Suprapubic skin (tissue), 4 donors: ENCODE results near the gene MPP4. TPM values are rescaled to one million over a fixed set of nuclear protein-coding genes. Genes with fewer than 3 reads are reported as not detected.
A peak's percentile ranks its signal among the peaks of the same experiment; 100 is the strongest.

Experiments
- DNase-seq, 2 donors: peaks; one replicate each; pipeline ENCODE4 v3.0.0-alpha.2; 2019; ENCODE audit warnings: low spot score in 2 of 2
- H3K27ac ChIP-seq: fragments of 200-600 bp; sonication (generic); one replicate; pipeline ENCODE4 v1.5.1; 2019
- H3K27me3 ChIP-seq: fragments of 200-600 bp; sonication (generic); one replicate; pipeline ENCODE4 v1.5.1; 2019
- H3K36me3 ChIP-seq: fragments of 200-600 bp; sonication (generic); one replicate; pipeline ENCODE4 v1.5.1; 2019
- H3K4me1 ChIP-seq: fragments of 200-600 bp; sonication (generic); one replicate; pipeline ENCODE4 v1.5.1; 2019
- H3K4me3 ChIP-seq: fragments of 200-600 bp; sonication (generic); one replicate; pipeline ENCODE4 v1.5.1; 2019; ENCODE audit warnings: mild to moderate bottlenecking
- H3K9me3 ChIP-seq: fragments of 200-600 bp; sonication (generic); one replicate; pipeline ENCODE4 v1.5.1; 2019
- CTCF ChIP-seq, 2 donors: fragments of 200-600 bp in 1 of 2; fragments of 450-650 bp in 1 of 2; sonication (generic) in 1 of 2; IDR thresholded peaks; one replicate each; pipeline ENCODE4 v1.5.1; 2016 to 2019; ENCODE audit warnings: antibody characterized with exemption in 2 of 2, mild to moderate bottlenecking in 1 of 2, moderate library complexity in 1 of 2
- EP300 ChIP-seq: sonication (generic); formaldehyde crosslinking; IDR thresholded peaks from one replicate; pipeline ENCODE4 v1.6.1; 2017; ENCODE audit warnings: antibody characterized with exemption
- POLR2A ChIP-seq, 2 donors: fragments of 450-650 bp; IDR thresholded peaks; one replicate each; pipeline ENCODE4 v1.6.1; 2017; ENCODE audit warnings: antibody characterized with exemption in 2 of 2, mild to moderate bottlenecking in 2 of 2, moderate library complexity in 2 of 2
- POLR2AphosphoS5 ChIP-seq, 3 donors: sonication (generic); formaldehyde crosslinking; IDR thresholded peaks; one replicate each; pipeline ENCODE4 v1.6.1; 2017; ENCODE audit warnings: antibody characterized with exemption in 3 of 3
- WGBS: methylation state at CpG from one replicate; pipeline ENCODE4 v1.1.5; 2018; 5-methylcytosine and 5-hydroxymethylcytosine counted together
- total RNA-seq, 4 donors: library from RNA; depleted of rRNA; stranded (reverse); fragments of >200 nt; gene quantifications; one replicate each; pipeline ENCODE4 v1.1.0, GENCODE V29; 2016

MPP4 gene
- total RNA-seq, 4 donors from 2014 or later = not detected

DNA sequence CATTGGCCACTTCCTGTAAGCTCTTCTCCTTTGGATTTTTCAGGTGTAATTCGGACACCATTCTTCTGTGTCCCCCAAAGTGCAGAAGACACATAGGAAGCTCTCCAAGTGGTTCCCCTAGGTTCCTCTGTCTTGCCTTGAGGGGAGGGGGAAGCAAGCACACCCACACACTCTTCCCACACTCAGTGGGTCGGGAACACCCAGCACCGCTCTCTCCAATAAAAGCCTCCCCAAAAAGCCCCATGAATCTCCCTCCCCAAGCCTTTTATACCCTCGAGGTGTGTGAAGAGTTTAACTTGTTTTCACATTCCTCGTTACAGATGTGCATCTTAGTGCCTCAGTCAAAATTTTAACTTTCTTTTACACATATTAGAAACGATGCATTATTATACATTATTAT lies 45.2 kb downstream of the MPP4 start:
- Histone ChIP-seq H3K27ac (peak overlapping the region; percentile 65), H3K4me1 (peaks cover 6% of the 10 kb centered on the region), H3K9me3 (no peaks in the 10 kb centered on the region), H3K4me3 (no peak overlapping the region), H3K36me3 (no peaks in the 10 kb centered on the region), H3K27me3 (no peaks in the 10 kb centered on the region)
- no peak for TF ChIP-seq CTCF (IDR thresholded peaks at IDR 0.05)
- TF ChIP-seq POLR2AphosphoS5 (IDR thresholded peaks at IDR 0.05) = no peak
- TF ChIP-seq EP300 = no peak
- TF ChIP-seq POLR2A (IDR thresholded peaks at IDR 0.05) = no peak
- DNase-seq = no peak
- WGBS = 74% methylated on average over 6 of the region's 6 CpGs

GRCh38 chr2:201649442-201649841 lies 49.0 kb downstream of the MPP4 start:
- Histone ChIP-seq H3K27me3 (no peaks in the 10 kb centered on the region), H3K27ac (no peak overlapping the region), H3K36me3 (no peaks in the 10 kb centered on the region), H3K4me3 (no peak overlapping the region), H3K4me1 (peaks cover 10% of the 10 kb centered on the region), H3K9me3 (no peaks in the 10 kb centered on the region)
- TF ChIP-seq CTCF (IDR thresholded peaks at IDR 0.05) (no peak), POLR2AphosphoS5 (IDR thresholded peaks at IDR 0.05) (no peak), EP300 (no peak), POLR2A (IDR thresholded peaks at IDR 0.05) (no peak)
- WGBS = 93% methylated on average over 2 of the region's 2 CpGs
- DNase-seq = no peak

GRCh38 chr2:201647431-201647830 lies 51.0 kb downstream of the MPP4 start:
- H3K9me3 ChIP-seq = no peaks in the 10 kb centered on the region
- no peaks in the 10 kb centered on the region for H3K27me3 ChIP-seq
- no peak overlapping the region for H3K4me3 ChIP-seq
- no peak for TF ChIP-seq POLR2AphosphoS5 (IDR thresholded peaks at IDR 0.05)
- no peak for DNase-seq
- no peaks in the 10 kb centered on the region for H3K36me3 ChIP-seq
- WGBS = 88% methylated on average over 5 of the region's 5 CpGs
- H3K27ac ChIP-seq = no peak overlapping the region
- H3K4me1 ChIP-seq = peaks cover 16% of the 10 kb centered on the region

GRCh38 chr2:201644001-201644400 lies 54.4 kb downstream of the MPP4 start:
- peak in 1 of 2 donors; percentile 68 for TF ChIP-seq POLR2A (IDR thresholded peaks at IDR 0.05)
- TF ChIP-seq POLR2AphosphoS5 (IDR thresholded peaks at IDR 0.05) = no peak
- 35% methylated on average over 8 of the region's 8 CpGs for WGBS
- DNase-seq = peak in 1 of 2 donors; percentile 72
- H3K9me3 ChIP-seq = no peaks in the 10 kb centered on the region
- peaks cover 31% of the 10 kb centered on the region for H3K4me1 ChIP-seq
- H3K27me3 ChIP-seq = no peaks in the 10 kb centered on the region
- peak overlapping the region; percentile 92 for H3K4me3 ChIP-seq
- H3K27ac ChIP-seq = peak overlapping the region; percentile 97
- peaks cover 2% of the 10 kb centered on the region for H3K36me3 ChIP-seq

- DNase-seq = peak; percentile 81 to 84
- no peak for TF ChIP-seq POLR2AphosphoS5 (IDR thresholded peaks at IDR 0.05)
- TF ChIP-seq CTCF (IDR thresholded peaks at IDR 0.05) = no peak
- no peak for TF ChIP-seq EP300
- TF ChIP-seq POLR2A (IDR thresholded peaks at IDR 0.05) = peak in 1 of 2 donors; percentile 56
- H3K9me3 ChIP-seq = no peaks in the 10 kb centered on the region
- peaks cover 8% of the 10 kb centered on the region for H3K36me3 ChIP-seq
- 2% methylated on average over 28 of the region's 41 CpGs for WGBS
- H3K4me3 ChIP-seq = peak within 1 kb of the TSS; percentile 92
- no peaks in the 10 kb centered on the region for H3K27me3 ChIP-seq
- peak within 1 kb of the TSS; percentile 97 for H3K27ac ChIP-seq
- peaks cover 31% of the 10 kb centered on the region for H3K4me1 ChIP-seq
Observed at GRCh38 chr2:201643216-201643890, 55.1 kb downstream of the MPP4 start, which contains the start of gene TMEM237. Gene TMEM237, minus strand, starts transcription at chr2:201643503. Its CDS starts 103 bp downstream, at chr2:201643400.

DNA sequence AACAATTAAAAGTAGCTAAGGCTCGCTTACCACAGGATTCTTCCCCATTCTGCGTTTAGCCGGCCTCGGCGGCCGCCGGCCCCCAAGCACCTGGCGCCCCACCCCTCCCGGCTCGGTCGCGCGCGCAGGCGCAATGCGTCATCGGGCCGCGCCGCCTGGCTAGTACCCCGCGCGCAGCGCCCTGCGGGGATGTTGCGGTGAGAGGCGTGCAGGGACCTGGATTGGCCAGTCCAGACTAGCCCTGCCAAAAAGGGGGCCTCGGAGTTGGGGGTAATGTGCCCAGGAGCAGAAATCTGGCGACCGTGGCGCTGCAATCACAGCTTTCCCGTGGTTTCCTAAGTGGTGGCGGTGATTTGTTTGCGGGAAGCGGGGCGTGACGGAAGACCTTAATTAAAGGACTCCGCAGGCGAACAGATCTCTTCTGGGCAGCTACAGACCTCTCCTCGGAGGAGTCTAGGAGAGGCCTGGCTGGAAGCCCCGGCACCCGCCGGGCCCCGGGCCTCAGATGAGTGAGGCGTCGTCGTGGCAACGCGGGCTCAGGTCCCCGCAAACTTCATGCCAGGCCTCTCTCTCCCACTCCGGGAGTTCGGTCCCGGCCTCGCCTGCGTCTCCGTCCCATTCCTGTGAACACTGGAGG lies 55.7 kb downstream of the MPP4 start:
- peak overlapping the region; percentile 97 for H3K27ac ChIP-seq
- peak overlapping the region; percentile 92 for H3K4me3 ChIP-seq
- WGBS = 0% methylated on average over 16 of the region's 56 CpGs
- H3K9me3 ChIP-seq = no peaks in the 10 kb centered on the region
- TF ChIP-seq EP300 (no peak), CTCF (IDR thresholded peaks at IDR 0.05) (no peak), POLR2A (IDR thresholded peaks at IDR 0.05) (peak in 1 of 2 donors; percentile 61), POLR2AphosphoS5 (IDR thresholded peaks at IDR 0.05) (peak; percentile 50 to 85 (median 60))
- no peaks in the 10 kb centered on the region for H3K27me3 ChIP-seq
- peaks cover 31% of the 10 kb centered on the region for H3K4me1 ChIP-seq
- H3K36me3 ChIP-seq = peaks cover 13% of the 10 kb centered on the region
- DNase-seq = peak; percentile 90
